ENCODE measurements around the gene MRPL43.
"Not testable (repeated sequence)": the region's sequence is repeated elsewhere in the genome, so short reads cannot be mapped to it uniquely, and the experiment has no call there.

MRPL43 gene

DNA sequence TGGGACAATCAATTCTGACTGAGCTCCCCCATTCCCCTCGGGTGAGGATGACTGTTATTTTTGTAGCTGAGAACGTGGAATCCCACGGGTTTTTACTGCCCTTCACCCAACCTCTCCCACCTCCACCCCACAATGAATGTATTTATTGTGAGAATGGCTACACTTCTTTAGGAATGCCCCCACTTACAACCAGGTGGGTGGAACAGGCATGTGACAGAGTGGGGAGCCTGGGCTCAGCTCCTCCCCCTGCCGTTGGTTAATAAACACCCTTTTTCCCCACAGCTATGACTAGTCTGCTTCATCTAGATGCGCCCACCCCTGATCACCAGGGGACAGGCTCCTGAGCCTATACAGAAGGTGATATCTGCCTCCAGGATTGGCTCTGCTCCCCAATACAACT, 2.0 kb downstream of the MRPL43 start:
- FAIRE-seq (no peak), DNase-seq (ENCODE audit: insufficient read length, low spot score) (no peak)

DNA sequence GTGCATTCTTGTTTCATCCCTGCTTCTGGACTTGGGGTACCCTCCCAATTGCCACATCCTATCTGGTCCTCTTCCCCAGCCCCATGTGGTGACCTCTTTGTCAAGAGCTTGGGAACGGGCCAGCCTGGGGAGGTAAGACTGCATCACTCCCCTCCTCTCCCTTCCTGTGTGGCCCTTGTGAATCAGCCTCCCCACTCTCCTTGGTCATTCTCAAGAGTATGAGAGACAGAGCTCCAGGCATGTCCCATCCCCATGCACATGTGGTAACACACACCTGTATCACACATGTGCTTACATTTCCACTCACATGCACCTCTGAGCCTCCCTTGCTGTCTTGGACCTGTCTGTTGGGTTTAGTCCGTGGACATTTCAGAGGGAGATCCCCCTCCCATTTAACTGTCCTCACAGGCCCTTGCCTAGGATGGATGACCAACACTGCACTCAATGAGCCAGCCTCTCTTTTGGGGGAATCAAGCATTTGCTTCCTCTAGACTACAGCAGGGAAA, 2.6 kb downstream of the MRPL43 start:
- FAIRE-seq (no peak), DNase-seq (ENCODE audit: insufficient read length, low spot score) (no peak)

- DNase-seq (ENCODE audit: insufficient read length, low spot score) = no peak
- no peak for FAIRE-seq
Measured at GRCh38 chr10:100983868-100984671, 3.2 kb downstream of the MRPL43 start.

DNA sequence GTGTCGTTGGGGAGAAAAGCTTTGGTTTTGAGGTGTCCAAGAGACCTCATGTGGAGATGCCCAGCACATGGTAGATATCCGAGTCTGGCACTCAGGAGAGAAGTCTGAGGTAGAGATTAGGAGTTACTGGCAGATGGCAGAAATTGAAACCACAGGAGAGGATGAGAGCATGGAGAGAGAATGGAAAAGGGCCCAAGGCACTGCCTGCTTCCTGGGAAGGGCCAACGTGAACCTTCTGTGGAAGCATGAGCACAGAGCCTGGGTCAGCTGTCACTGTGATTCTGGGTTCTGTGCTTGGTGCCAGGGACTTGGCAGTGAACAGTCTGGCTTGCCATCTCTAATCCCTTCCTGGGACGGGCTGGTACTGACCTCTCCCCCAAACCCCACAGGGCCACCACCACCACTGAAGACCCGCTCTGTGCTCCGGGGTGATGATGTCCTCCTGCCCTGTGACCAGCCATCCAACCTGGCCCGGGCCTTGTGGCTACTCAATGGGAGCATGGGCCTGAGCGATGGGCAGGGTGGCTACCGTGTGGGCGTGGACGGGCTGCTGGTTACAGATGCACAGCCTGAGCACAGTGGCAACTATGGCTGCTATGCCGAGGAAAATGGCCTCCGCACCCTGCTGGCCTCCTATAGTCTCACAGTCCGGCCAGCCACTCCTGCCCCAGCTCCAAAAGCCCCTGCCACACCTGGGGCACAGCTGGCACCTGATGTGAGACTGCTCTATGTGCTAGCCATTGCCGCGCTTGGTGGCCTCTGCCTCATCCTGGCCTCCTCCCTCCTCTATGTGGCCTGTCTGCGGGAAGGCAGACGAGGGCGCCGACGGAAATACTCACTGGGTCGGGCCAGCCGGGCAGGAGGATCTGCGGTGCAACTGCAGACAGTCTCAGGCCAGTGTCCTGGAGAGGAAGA, 4.1 kb downstream of the MRPL43 start:
- DNase-seq (ENCODE audit: insufficient read length, low spot score) (no peak), FAIRE-seq (no peak)

DNA sequence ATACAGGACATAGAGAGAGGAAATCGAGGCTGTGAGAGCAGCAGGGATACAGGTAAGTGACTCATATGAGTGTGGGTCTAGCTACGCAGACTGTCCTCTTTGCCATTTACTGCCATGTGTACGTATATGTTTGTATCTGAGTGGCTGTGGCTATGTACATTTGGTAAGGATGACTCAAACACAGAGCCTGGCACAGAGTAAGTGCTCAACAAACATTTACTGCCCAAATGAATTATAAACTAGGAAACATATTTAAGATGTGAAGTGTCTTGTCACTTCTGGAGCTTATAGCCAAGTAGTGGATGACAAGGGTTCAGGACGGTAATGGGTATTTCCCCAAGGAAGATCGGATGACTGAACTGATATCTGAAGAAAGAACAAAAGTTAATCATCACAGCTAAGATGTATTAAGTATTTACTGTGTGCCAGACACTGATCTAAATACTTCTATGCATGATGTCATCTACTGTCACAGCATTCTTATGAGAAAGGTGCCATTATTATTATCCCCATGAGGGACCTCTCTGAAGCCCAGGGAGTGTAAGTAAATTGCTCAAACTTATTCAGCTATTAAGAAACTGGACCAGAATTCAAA, 6.0 kb downstream of the MRPL43 start:
- FAIRE-seq (peak; percentile 31), DNase-seq (ENCODE audit: insufficient read length, low spot score) (no peak)

DNA sequence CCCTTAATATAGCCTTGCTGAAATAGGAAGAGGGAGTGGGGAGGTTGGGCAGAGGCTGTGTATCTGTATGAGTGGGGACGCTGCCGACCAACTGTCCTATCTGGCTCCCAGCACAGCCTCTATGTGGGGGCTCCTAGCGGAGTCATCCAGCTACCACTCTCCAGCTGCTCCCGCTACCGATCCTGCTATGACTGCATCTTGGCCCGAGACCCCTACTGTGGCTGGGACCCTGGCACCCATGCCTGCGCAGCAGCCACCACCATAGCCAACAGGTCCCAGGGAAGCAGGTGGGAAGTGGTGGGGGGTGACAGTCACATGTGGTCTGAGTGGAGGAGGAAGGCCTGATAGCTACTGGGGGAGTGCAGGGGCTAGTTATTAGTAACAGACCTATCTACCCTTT, 6.6 kb downstream of the MRPL43 start:
- FAIRE-seq (no peak), DNase-seq (ENCODE audit: insufficient read length, low spot score) (no peak)

GRCh38 chr10:100980311-100980710, 7.0 kb downstream of the MRPL43 start:
- FAIRE-seq (no peak), DNase-seq (ENCODE audit: insufficient read length, low spot score) (no peak)

- no peak for DNase-seq (ENCODE audit: insufficient read length, low spot score)
- no peak for FAIRE-seq
Measured at GRCh38 chr10:100979791-100980272, 7.5 kb downstream of the MRPL43 start.

- FAIRE-seq (no peak), DNase-seq (ENCODE audit: insufficient read length, low spot score) (no peak)
Measured at GRCh38 chr10:100978901-100979195, 8.4 kb downstream of the MRPL43 start.

- DNase-seq (ENCODE audit: insufficient read length, low spot score) = no peak
- no peak for FAIRE-seq
Measured at GRCh38 chr10:100978121-100978900, 9.0 kb downstream of the MRPL43 start.

GRCh38 chr10:100977436-100977835, 9.9 kb downstream of the MRPL43 start:
- DNase-seq (ENCODE audit: insufficient read length, low spot score) (no peak), FAIRE-seq (no peak)

DNA sequence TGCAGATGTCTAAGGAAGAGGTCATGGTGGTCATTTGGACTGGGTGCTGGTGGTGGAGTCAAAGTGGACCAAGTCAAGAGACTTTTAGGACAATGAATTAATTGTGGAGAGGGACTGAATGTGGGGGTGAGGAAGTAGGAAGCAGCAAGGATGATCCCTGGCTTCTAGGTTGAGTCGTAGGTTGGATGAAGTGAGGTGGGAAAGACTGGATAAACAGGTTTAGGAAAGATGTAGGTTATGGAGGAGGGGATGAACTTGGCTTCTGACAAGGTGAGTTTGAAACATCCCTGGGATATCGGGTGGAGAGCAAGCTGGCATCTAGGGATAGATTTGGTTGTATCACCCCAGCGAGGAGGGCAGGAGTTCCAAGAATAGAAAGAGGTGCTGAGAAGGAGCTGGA, 10.4 kb downstream of the MRPL43 start:
- DNase-seq (ENCODE audit: insufficient read length, low spot score) (no peak), FAIRE-seq (no peak)

DNA sequence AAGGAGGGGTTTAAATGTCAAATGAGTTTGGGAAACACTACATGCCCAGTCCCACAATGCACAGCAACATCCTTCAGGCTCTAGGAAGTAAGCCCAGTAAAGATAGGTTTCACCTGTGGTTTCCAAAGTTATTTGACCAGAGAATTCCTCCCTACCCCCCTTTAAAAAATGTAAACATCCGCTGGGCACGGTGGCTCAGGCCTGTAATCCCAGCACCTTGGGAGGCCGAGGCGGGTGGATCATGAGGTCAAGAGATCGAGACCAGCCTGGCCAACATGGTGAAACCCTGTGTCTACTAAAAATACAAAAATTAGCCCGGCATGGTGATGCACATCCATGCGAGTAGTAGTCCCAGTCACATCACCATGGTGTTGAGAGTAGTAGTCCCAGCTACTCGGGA, 11.9 kb downstream of the MRPL43 start:
- DNase-seq (ENCODE audit: insufficient read length, low spot score); FAIRE-seq: not testable (repeated sequence)

DNA sequence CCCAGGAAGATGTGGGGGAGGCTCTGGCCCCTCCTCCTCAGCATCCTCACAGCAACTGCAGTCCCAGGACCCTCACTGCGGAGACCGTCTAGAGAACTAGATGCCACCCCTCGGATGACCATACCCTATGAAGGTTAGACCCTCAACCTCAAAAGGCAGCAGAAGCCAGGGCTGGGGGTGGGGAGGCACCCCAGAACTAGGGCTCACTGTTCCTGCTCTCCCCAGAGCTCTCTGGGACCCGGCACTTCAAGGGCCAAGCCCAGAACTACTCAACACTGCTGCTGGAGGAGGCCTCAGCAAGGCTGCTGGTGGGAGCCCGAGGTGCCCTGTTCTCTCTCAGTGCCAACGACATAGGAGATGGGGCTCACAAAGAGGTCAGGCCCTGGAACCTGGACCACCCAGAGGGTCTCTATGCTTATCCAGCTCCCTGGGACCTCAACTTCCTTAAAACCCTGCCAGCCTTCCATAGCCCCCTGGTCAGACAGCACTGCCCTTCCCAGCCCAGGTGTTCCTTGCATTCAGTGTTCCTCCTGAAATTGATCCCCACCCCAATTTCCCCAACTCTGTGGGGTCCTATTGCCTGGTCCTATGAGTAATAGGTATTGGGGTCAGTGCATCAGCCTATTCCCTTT, 14.3 kb downstream of the MRPL43 start:
- DNase-seq (ENCODE audit: insufficient read length, low spot score) = no peak
- no peak for FAIRE-seq

DNA sequence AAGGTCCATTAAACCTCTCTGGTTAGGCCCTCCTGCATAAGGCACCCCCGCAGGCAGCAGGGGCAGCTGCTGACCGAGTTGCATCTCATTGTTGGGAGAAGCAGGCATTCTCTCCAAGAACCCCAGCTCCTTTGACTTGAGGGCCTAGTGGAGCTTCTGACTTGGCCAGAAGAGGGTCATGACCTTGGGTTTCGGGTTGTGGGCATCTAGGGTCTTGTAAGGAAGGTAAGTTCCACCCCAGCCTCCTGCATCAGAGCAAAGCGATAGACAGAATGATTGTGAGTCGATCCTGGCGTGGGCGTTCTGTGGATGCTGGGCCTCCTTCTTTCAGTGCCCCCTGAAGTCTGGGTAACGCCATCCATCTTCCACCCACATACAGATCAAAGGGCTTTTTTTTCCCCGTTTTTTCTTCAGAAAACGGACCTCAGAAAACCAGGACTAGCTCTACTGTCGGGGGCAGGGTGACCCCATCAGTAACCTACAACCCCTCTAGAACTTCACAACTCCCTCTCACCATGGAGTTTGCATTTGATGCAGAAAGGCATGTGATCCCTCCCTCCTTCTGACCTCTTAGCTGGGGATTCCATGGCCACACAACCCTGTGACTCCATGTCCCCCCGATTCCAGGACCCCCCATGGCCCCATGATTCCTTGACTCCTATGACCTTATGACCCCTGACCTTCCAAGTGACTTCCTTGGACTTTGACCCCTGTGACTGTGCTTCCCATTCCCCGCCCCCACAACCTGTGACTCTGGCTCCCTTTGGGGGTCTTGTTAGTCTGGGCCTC, 15.0 kb downstream of the MRPL43 start:
- no peak for FAIRE-seq

GRCh38 chr10:100970914-100971811, 16.1 kb downstream of the MRPL43 start:
- FAIRE-seq (no peak), DNase-seq (ENCODE audit: insufficient read length, low spot score) (no peak)

More for the DNA sequence above, 15.0 kb downstream of the MRPL43 start:
- DNase-seq (ENCODE audit: insufficient read length, low spot score) = no peak

DNA sequence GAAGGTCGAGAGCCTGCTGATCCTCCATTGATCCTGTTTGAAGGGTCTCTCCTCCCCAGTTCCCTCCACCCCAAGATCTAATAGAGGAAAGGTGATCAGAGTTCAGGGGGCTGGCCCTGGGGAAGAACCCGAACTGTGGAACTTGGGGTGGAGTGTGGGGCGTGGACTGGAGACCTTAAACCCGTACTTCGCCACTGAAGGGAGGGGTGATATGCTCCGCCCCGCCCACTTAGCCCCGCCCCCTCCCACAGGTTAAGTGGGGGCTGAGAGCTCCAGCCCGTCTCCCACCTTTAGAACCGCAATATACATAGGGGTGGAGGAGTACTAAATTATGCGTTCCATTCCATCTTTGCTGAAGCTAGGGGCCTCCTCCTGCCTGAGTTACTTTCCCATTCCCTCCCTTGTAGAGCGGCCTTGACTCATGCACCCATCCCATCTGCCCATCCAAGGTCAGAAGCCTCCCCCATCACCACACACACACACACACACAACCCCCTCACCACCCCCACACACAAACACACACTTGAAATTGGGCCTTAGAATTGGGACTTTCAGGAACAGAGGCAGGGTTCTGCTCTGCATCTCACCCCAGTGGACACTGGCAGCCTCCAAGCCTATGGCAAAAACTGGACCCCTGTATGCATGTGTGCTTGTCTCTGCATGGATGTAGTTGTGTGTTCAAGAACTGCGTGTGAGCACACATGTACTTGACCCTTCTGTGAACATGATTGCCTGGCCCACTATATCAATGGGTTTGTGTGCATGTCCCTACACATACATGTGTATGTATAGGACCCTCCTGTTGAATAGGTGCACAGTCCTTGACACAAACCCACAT, 17.0 kb downstream of the MRPL43 start:
- DNase-seq (ENCODE audit: insufficient read length, low spot score) (no peak), FAIRE-seq (peak; percentile 71)

All from HTR-8/SVneo (cell line).